ENCODE data around the gene TMEM51. TPM values are rescaled to one million over a fixed set of nuclear protein-coding genes. Genes with fewer than 3 reads are reported as not detected.

The TMEM51 gene
- total and polyA plus RNA-seq, 2 of the 13 experiments (the other 11 are each of a cell fraction or from before 2014, with no cell fraction given) = 12.2 to 22.3 TPM

GRCh38 chr1:15145327-15145726, 8.2 kb upstream of the TMEM51 start (continued):
- TF ChIP-seq ZBTB26 (CRISPR knock-in tag; IDR thresholded peaks at IDR 0.05; ENCODE audit: borderline replicate concordance) (no peak), CEBPB (IDR thresholded peaks at IDR 0.05; ENCODE audit: borderline replicate concordance, low read depth, low read length) (peak; percentile 94), ZC3H13 (CRISPR knock-in tag; IDR thresholded peaks at IDR 0.05) (peak; percentile 62; the same call in 1 of the 2 replicates), SP1 (IDR thresholded peaks at IDR 0.05) (no peak), SP1 (CRISPR knock-in tag; IDR thresholded peaks at IDR 0.05) (no peak), ZNF292 (CRISPR knock-in tag; IDR thresholded peaks at IDR 0.05; ENCODE audit: borderline replicate concordance, low read depth) (peak; percentile 69; the same call in 1 of the 2 replicates), NR2F6 (IDR thresholded peaks at IDR 0.05) (peak; percentile 47; the same call in 1 of the 2 replicates), NR2F6 (CRISPR knock-in tag; IDR thresholded peaks at IDR 0.05) (peak; percentile 79), HNF1A (IDR thresholded peaks at IDR 0.05; ENCODE audit: low read depth) (peak; percentile 41; the same call in 1 of the 2 replicates), HNF1A (CRISPR knock-in tag; IDR thresholded peaks at IDR 0.05; ENCODE audit: borderline replicate concordance) (peak; percentile 16; the same call in 1 of the 2 replicates), ISL2 (CRISPR knock-in tag; IDR thresholded peaks at IDR 0.05) (peak; percentile 75), RFX5 (IDR thresholded peaks at IDR 0.05; ENCODE audit: low read depth, low read length) (no peak), THAP9 (CRISPR knock-in tag; IDR thresholded peaks at IDR 0.05; ENCODE audit: borderline replicate concordance) (no peak), ZBTB21 (CRISPR knock-in tag; IDR thresholded peaks at IDR 0.05) (no peak), RERE (CRISPR knock-in tag; IDR thresholded peaks at IDR 0.05; ENCODE audit: low read depth) (peak; percentile 79; the same call in 1 of the 2 replicates), SNAPC2 (CRISPR knock-in tag; IDR thresholded peaks at IDR 0.05) (no peak), ZNF354B (CRISPR knock-in tag; IDR thresholded peaks at IDR 0.05) (no peak)
